Activated T-cell treated with anti-CD3 and anti-CD28 coated beads, Interleukin-2, amount 50 U/mL, for 24 hours (primary cell): ENCODE results near the gene VGLL4.
"Not testable (repeated sequence)": the region's sequence is repeated elsewhere in the genome, so short reads cannot be mapped to it uniquely, and the experiment has no call there.

Source experiments
- DNase-seq: peaks from one replicate; pipeline ENCODE4 v3.0.0-alpha.2; 2020
- H3K27ac Mint-ChIP-seq: 2 replicates; pipeline ENCODE4 v1.8.0; 2020; ENCODE audit warnings: mild to moderate bottlenecking, mixed read lengths
- H3K27me3 Mint-ChIP-seq: 2 replicates; pipeline ENCODE4 v1.8.0; 2020; ENCODE audit warnings: mixed read lengths
- H3K36me3 Mint-ChIP-seq: 2 replicates; pipeline ENCODE4 v1.8.0; 2020; ENCODE audit warnings: low read depth, mixed read lengths
- H3K4me1 Mint-ChIP-seq: 2 replicates; pipeline ENCODE4 v1.8.0; 2020; ENCODE audit warnings: low read depth, mixed read lengths
- H3K4me3 Mint-ChIP-seq: 2 replicates; pipeline ENCODE4 v1.8.0; 2020; ENCODE audit warnings: mild to moderate bottlenecking, moderate library complexity, mixed read lengths
- H3K9me3 Mint-ChIP-seq: 2 replicates; pipeline ENCODE4 v1.8.0; 2020; ENCODE audit warnings: mixed read lengths

The VGLL4 gene

DNA sequence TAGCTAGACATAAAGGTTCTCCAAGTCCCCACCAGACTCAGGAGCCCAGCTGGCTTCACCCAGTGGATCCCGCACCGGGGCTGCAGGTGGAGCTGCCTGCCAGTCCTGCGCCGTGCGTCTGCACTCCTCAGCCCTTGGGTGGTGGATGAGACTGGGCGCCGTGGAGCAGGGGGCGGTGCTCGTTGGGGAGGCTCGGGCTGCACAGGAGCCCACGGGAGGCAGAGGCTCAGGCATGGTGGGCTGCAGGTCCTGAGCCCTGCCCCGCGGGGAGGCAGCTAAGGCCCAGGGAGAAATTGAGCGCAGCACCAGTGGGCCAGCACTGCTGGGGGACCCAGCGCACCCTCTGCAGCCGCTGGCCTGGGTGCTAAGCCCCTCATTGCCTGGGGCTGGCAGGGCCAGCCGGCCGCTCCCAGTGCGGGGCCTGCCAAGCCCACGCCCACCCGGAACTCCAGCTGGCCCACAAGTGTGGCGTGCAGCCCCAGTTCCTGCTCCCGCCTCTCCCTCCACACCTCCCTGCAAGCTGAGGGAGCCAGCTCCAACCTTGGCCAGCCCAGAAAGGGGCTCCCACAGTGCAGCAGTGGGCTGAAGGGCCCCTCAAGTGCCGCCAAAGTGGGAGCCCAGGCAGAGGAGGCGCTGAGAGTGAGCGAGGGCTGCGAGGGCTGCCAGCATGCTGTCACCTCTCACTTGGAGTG lies 130.4 kb downstream of the VGLL4 start:
- not testable (repeated sequence) for DNase-seq, H3K4me3 Mint-ChIP-seq, H3K9me3 Mint-ChIP-seq, H3K27ac Mint-ChIP-seq, H3K27me3 Mint-ChIP-seq
- peaks cover 18% of the 10 kb centered on the region for H3K4me1 Mint-ChIP-seq
- peaks cover 29% of the 10 kb centered on the region for H3K36me3 Mint-ChIP-seq

DNA sequence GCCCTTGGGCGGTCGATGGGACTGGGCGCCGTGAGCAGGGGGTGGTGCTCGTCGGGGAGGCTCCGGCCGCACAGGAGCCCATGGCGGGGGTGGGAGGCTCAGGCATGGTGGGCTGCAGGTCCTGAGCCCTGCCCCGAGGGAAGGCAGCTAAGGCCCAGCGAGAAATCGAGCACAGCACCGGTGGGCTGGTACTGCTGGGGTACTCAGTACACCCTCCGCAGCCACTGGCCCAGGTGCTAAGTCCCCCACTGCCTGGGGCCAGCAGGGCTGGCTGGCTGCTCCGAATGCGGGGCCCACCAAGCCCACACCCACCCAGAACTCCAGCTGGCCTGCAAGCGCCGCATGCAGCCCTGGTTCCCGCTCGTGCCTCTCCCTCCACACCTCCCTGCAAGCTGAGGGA lies 132.1 kb downstream of the VGLL4 start:
- not testable (repeated sequence) for H3K4me3 Mint-ChIP-seq, H3K9me3 Mint-ChIP-seq, DNase-seq, H3K27ac Mint-ChIP-seq, H3K27me3 Mint-ChIP-seq
- peaks cover 29% of the 10 kb centered on the region for H3K36me3 Mint-ChIP-seq
- H3K4me1 Mint-ChIP-seq, result peaks cover 18% of the 10 kb centered on the region

DNA sequence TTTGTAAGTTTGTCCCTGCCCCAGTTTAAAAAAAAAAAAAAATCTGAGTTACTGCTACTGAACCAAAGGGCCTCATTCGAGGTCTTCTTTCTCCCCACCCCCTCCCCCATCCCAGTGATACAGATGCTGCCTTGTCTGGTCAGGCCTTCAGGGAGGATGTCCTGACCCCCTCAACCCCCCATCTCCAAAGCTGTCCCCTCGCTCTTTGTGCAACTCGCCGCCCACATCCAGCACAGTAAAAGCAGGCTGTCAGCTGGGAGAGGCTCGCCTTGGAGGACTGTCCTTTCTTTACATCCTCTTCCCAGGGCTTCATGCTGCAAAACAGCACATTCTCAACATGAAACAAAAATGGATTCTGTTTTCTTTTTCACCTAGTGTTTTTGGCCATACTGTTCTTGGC lies 133.4 kb downstream of the VGLL4 start:
- H3K9me3 Mint-ChIP-seq, result no peaks in the 10 kb centered on the region
- H3K4me1 Mint-ChIP-seq, result peaks cover 18% of the 10 kb centered on the region
- no peaks in the 10 kb centered on the region for H3K27me3 Mint-ChIP-seq
- peaks cover 29% of the 10 kb centered on the region for H3K36me3 Mint-ChIP-seq
- no peak overlapping the region for H3K4me3 Mint-ChIP-seq
- H3K27ac Mint-ChIP-seq, result no peak overlapping the region
- DNase-seq, result no peak

DNA sequence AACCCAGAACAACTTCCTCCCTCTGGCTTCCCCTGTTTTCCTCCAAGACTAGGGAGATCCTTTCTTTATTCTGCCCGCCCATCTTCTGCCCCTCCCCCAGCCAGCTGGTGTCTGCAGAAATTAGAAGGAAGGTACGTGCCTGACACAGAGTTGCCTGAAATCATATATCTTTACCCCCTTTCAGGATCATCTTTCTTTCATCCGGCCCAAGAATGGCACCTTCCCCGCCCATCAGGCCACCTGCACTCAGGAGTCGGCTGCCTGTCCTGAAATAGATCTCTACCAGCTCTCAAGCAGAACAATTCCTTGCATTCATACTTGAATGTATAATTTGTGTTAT lies 133.7 kb downstream of the VGLL4 start:
- no peaks in the 10 kb centered on the region for H3K9me3 Mint-ChIP-seq
- H3K27me3 Mint-ChIP-seq, result no peaks in the 10 kb centered on the region
- no peak overlapping the region for H3K27ac Mint-ChIP-seq
- H3K4me1 Mint-ChIP-seq, result peaks cover 18% of the 10 kb centered on the region
- peaks cover 29% of the 10 kb centered on the region for H3K36me3 Mint-ChIP-seq
- H3K4me3 Mint-ChIP-seq, result no peak overlapping the region
- no peak for DNase-seq

DNA sequence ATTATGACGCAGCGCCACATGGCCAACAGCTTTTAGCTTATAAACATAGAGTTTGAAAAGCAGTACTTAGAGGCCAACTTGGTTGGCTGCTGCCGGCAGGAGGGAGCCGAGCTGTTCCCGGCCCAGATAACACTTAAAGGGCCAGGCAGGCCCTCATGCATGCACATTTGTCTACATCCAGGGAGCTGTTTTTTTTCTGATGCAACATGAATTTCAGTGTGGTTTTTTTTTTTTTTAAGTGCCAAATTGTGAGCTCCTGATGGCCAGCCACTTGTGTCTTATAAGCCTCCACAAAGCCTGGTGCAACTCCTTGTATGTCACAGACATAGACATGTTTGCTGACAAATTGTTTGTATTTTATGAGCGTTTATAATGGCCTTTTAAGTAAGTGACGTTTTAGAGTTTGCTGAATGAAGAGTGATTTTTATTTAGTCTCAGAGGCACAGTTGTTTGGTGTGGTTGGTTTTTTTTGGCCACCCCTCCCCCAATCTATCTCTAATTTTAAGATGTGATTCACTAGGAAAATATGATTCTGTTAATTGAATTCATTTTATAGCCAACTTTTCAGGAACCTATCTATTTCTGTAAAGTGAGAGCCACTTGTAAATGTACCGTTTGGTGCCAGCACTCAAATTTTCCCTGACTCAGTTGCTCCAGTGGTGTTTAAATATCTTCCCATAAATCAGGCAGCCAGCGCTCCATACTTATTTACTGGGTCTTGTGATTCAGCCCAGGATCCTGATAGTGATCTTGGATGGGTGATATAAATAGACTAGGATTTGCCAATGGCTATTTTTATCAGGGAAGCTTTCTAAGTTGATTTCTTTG lies 134.3 kb downstream of the VGLL4 start:
- H3K4me1 Mint-ChIP-seq, result peaks cover 16% of the 10 kb centered on the region
- H3K27me3 Mint-ChIP-seq, result no peaks in the 10 kb centered on the region
- H3K4me3 Mint-ChIP-seq, result no peak overlapping the region
- no peak overlapping the region for H3K27ac Mint-ChIP-seq
- peaks cover 26% of the 10 kb centered on the region for H3K36me3 Mint-ChIP-seq
- no peak for DNase-seq
- no peaks in the 10 kb centered on the region for H3K9me3 Mint-ChIP-seq

DNA sequence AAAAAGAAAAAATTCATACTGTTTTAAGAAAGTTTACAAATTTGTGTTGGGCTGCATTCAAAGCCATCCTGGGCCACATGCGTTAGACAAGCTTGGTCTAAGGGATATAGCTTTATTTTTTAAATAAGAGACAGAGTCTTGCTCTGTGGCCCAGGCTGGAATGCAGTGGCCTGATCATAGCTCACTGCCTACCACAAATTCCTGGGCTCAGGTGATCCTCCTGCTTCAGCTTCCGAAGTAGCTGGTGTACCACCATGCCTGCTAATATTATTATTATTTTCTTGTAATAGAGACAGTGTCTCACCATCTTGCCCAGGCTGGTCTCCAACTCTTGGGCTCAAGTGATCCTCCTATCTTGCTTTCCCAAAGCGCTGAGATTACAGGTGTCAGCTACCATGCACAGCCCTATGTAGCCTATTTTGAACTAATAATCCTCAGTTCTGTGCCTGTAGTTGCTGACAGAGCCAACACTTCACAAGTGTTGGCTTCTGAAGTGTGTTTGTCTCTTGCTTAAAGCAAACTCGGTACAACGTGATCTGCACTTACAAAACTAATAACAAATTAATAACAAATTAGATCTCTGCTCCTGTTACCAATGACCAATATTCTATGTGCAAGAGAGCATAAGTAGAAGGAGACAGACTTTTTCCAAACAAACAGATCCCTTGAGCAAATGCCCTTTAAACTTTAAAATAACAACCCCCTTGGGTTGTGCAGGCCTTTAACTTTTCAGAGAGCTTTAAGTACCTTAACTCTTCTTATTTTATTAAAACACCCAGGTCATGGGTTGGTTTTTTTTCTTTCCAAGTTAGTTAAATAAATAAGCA lies 135.2 kb downstream of the VGLL4 start:
- Mint-ChIP-seq H3K4me3 (no peak overlapping the region), H3K36me3 (peaks cover 22% of the 10 kb centered on the region), H3K9me3 (no peaks in the 10 kb centered on the region), H3K4me1 (peaks cover 11% of the 10 kb centered on the region), H3K27ac (no peak overlapping the region), H3K27me3 (no peaks in the 10 kb centered on the region)
- no peak for DNase-seq

DNA sequence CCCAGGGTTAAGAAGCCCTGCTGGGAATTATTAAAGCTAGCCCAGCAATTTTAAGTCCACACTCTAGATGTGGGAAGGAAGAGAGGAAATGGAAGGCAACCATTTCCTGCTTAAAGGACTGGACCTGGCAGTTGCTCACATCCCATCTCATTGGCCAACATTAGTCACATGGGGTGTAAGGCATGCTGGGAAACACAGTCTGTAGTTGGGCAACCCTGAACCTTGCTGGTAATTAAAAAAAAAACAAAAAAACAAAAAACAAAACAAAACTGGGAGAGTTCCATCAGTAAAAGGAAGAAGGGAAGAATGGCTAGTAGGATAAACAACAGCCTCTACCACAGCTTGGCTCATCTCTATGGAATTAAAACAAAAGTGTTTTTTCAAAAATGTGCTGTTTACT lies 136.0 kb downstream of the VGLL4 start:
- Mint-ChIP-seq H3K27me3 (no peaks in the 10 kb centered on the region), H3K4me3 (no peak overlapping the region), H3K36me3 (peaks cover 22% of the 10 kb centered on the region), H3K4me1 (peaks cover 11% of the 10 kb centered on the region), H3K27ac (no peak overlapping the region), H3K9me3 (no peaks in the 10 kb centered on the region)
- DNase-seq, result no peak
